Neural cell (in vitro differentiated cells): Measurements from ENCODE around the gene TOB1. TPM values are rescaled to one million over a fixed set of nuclear protein-coding genes. Genes with fewer than 3 reads are reported as not detected.

Source experiments
- H2AFZ ChIP-seq: fragments of 200-600, 300-800 bp; sonication (generic), shearing (Covaris generic); 2 replicates; pipeline ENCODE4 v1.6.0; 2014; ENCODE audit warnings: low read depth, mild to moderate bottlenecking, antibody characterized with exemption, low read length, moderate library complexity
- H3F3A ChIP-seq: fragments of 200-600 bp; shearing (Covaris generic); 2 replicates; pipeline ENCODE4 v1.6.1; 2016; ENCODE audit warnings: mild to moderate bottlenecking, moderate library complexity, mixed read lengths, antibody characterized with exemption, low read length; ENCODE audit not compliant: insufficient read depth, poor library complexity, severe bottlenecking
- H3K27ac ChIP-seq: fragments of 200-600, 300-800 bp; sonication (generic), shearing (Covaris generic); 2 replicates; pipeline ENCODE4 v1.5.1; 2014; ENCODE audit warnings: mild to moderate bottlenecking, low read length, moderate library complexity
- H3K27me3 ChIP-seq: fragments of 300-800, 200-600 bp; sonication (generic), shearing (Covaris generic); 2 replicates; pipeline ENCODE4 v1.6.0; 2014; ENCODE audit warnings: mild to moderate bottlenecking, low read depth, low read length, moderate library complexity; ENCODE audit not compliant: insufficient read depth
- H3K36me3 ChIP-seq: fragments of 300-800, 200-600 bp; sonication (generic), shearing (Covaris generic); 2 replicates; pipeline ENCODE4 v1.5.1; 2014; ENCODE audit warnings: mild to moderate bottlenecking, antibody characterized with exemption, low read length, moderate library complexity; ENCODE audit not compliant: insufficient read depth
- H3K4me2 ChIP-seq: fragments of 300-800, 200-600 bp; sonication (generic), shearing (Covaris generic); 2 replicates; pipeline ENCODE4 v1.6.0; 2014; ENCODE audit warnings: mild to moderate bottlenecking, low read length
- H3K4me3 ChIP-seq: fragments of 300-800, 200-600 bp; sonication (generic), shearing (Covaris generic); 2 replicates; pipeline ENCODE4 v1.5.1; 2014; ENCODE audit warnings: mild to moderate bottlenecking, low read length, moderate library complexity
- H3K79me2 ChIP-seq: fragments of 200-600 bp; shearing (Covaris generic); replicated peaks from 2 replicates; pipeline ENCODE4 v1.6.0; 2014; ENCODE audit warnings: mild to moderate bottlenecking, low read length, moderate library complexity; ENCODE audit not compliant: insufficient read depth
- H3K9ac ChIP-seq: fragments of 300-800, 200-600 bp; sonication (generic), shearing (Covaris generic); 2 replicates; pipeline ENCODE4 v1.6.1; 2016; ENCODE audit warnings: mild to moderate bottlenecking, low read length, mixed read lengths
- H3K9me2 ChIP-seq: fragments of 200-600 bp; shearing (Covaris generic); 2 replicates; pipeline ENCODE4 v1.6.1; 2016; ENCODE audit warnings: mild to moderate bottlenecking, low read length, mixed read lengths; ENCODE audit not compliant: insufficient read depth
- H3K9me3 ChIP-seq: fragments of 200-600, 300-800 bp; sonication (generic), shearing (Covaris generic); 2 replicates; pipeline ENCODE4 v1.6.1; 2016; ENCODE audit warnings: mild to moderate bottlenecking, mixed run types, low read length, moderate library complexity, mixed read lengths
- H4K20me1 ChIP-seq: fragments of 200-600 bp; shearing (Covaris generic); 2 replicates; pipeline ENCODE4 v1.6.1; 2016; ENCODE audit warnings: mild to moderate bottlenecking, mixed run types; ENCODE audit not compliant: insufficient read depth
- CTCF ChIP-seq: fragments of 450-650 bp; IDR thresholded peaks from 2 replicates; pipeline ENCODE4 v1.5.1; 2014; ENCODE audit warnings: antibody characterized with exemption, mild to moderate bottlenecking, moderate library complexity; ENCODE audit not compliant: poor library complexity, severe bottlenecking
- EZH2 ChIP-seq: fragments of 200-600, 300-800 bp; shearing (Covaris generic), sonication (generic); IDR thresholded peaks from 2 replicates; pipeline ENCODE4 v1.6.1; 2014; ENCODE audit warnings: antibody characterized with exemption, low read length, borderline replicate concordance, mild to moderate bottlenecking; ENCODE audit not compliant: insufficient read depth, poor library complexity, severe bottlenecking
- MXI1 ChIP-seq: fragments of 450-650 bp; conservative IDR thresholded peaks from 2 replicates; pipeline ENCODE4 v1.6.1; 2014; ENCODE audit warnings: antibody characterized with exemption, mild to moderate bottlenecking; ENCODE audit not compliant: poor library complexity, severe bottlenecking
- POLR2AphosphoS5 ChIP-seq: IDR thresholded peaks from 2 replicates; pipeline ENCODE4 v1.6.1; 2012
- RAD21 ChIP-seq: fragments of 450-650 bp; conservative IDR thresholded peaks from 2 replicates; pipeline ENCODE4 v1.6.1; 2014; ENCODE audit warnings: antibody characterized with exemption, mild to moderate bottlenecking, moderate library complexity
- REST ChIP-seq: IDR thresholded peaks from 2 replicates; pipeline ENCODE4 v1.6.1; 2012; ENCODE audit warnings: borderline replicate concordance
- SMC3 ChIP-seq: fragments of 450-650 bp; conservative IDR thresholded peaks from 2 replicates; pipeline ENCODE4 v1.6.1; 2014; ENCODE audit warnings: antibody characterized with exemption, mild to moderate bottlenecking, moderate library complexity; ENCODE audit not compliant: poor library complexity
- polyA plus RNA-seq: library from polyadenylated mRNA; depleted of rRNA; stranded (reverse); fragments of >200 nt; gene quantifications from 2 replicates; pipeline ENCODE4 v1.2.3, GENCODE V29; 2014

TOB1 gene
- polyA plus RNA-seq, 1 donor from 2014 or later, result 8.9 TPM

DNA sequence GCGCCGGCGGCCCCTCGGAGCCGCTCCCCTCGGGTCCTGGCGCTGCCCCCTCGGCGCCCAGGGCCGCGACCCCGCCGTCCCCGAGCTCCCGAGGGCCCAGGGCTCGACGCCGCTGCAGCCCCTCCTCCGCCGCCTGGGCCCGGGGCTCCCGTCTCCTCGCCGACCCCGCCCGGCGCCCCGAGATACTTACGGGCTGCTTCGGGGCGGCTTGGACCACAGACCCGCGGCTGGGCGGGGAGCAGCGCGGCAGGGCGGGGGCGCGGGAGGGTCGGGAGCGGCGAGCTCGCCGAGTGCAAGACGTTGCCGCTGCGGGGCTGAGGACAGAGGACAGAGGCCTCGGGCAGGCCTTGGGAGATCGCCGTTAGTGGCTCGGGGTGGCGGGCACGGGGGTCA is 290 bp downstream of the TOB1 start:
- no peaks in the 10 kb centered on the region for H3K36me3 ChIP-seq
- TF ChIP-seq EZH2 (no peak), MXI1 (peak; percentile 40)
- H3K27me3 ChIP-seq, result no peaks in the 10 kb centered on the region
- H3F3A ChIP-seq, result no peaks in the 10 kb centered on the region
- H3K79me2 ChIP-seq, result peaks cover 63% of the 10 kb centered on the region
- H2AFZ ChIP-seq, result no peak overlapping the region
- peak overlapping the region; percentile 70 for H3K4me3 ChIP-seq
- no peak overlapping the region for H3K4me2 ChIP-seq
- H3K9me2 ChIP-seq, result no peaks in the 10 kb centered on the region
- no peaks in the 10 kb centered on the region for H4K20me1 ChIP-seq
- H3K9me3 ChIP-seq, result no peaks in the 10 kb centered on the region
- peak overlapping the region; percentile 95 for H3K9ac ChIP-seq
- H3K27ac ChIP-seq, result peak overlapping the region; percentile 96

DNA sequence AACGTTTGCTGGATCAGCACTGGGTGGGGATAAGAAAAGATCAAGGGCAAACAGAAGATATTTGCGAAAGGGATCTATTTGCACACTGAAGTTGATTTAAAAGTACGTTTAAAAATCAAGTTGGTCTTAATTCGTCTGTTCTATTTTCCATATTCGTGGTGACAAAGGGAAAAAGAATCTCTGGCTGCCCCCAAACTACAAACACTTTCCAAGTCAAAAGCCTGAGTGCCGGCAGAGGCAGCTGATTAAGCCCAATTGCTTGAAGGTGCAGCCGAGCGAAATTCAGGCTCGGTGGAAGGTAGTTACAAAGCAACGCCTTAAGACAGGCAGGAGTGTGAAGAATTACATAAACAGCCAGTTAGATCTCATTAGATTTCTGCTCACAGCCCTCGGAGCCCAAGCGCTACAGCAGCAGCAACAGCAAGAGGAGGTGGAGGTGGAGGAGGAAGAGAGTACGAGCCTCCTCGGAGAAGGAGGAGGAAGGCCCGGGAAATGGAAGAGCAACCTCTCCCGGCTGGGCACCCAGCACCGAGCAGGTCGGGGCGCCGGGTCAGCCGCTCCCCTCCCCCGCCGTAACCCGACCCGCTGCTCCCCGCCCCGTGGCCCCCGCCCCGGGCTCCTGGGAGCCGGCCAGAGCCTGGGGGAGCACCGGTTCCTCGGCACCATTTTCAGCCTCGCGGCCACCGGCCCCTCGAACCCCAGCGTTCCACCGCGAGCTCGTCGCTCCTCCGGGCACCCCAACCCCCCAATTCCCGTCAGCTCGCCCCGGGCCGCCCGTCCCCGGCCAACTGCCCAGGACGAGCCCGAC is 890 bp downstream of the TOB1 start:
- Histone ChIP-seq H3K4me2 (no peak overlapping the region), H3K79me2 (peaks cover 63% of the 10 kb centered on the region), H3K4me3 (peak overlapping the region; percentile 70), H3K27me3 (no peaks in the 10 kb centered on the region), H3K36me3 (no peaks in the 10 kb centered on the region), H2AFZ (no peak overlapping the region), H3K27ac (peak overlapping the region; percentile 96), H3K9me3 (no peaks in the 10 kb centered on the region), H3K9me2 (no peaks in the 10 kb centered on the region), H3F3A (no peaks in the 10 kb centered on the region), H4K20me1 (no peaks in the 10 kb centered on the region), H3K9ac (peak overlapping the region; percentile 95)
- peak; percentile 63 for TF ChIP-seq POLR2AphosphoS5
- no peak for TF ChIP-seq CTCF
- peak; percentile 70 for TF ChIP-seq REST
- TF ChIP-seq RAD21, result peak; percentile 32
- peak; percentile 33 for TF ChIP-seq SMC3

GRCh38 chr17:50864747-50865059 is 1.5 kb downstream of the TOB1 start:
- H3K4me3 ChIP-seq, result peak overlapping the region; percentile 70
- no peaks in the 10 kb centered on the region for H3K9me3 ChIP-seq
- peak overlapping the region; percentile 95 for H3K9ac ChIP-seq
- H4K20me1 ChIP-seq, result no peaks in the 10 kb centered on the region
- H3F3A ChIP-seq, result no peaks in the 10 kb centered on the region
- no peak for TF ChIP-seq RAD21
- TF ChIP-seq REST, result peak; percentile 7
- no peak for TF ChIP-seq CTCF
- peak overlapping the region; percentile 96 for H3K27ac ChIP-seq
- no peaks in the 10 kb centered on the region for H3K27me3 ChIP-seq
- peaks cover 63% of the 10 kb centered on the region for H3K79me2 ChIP-seq
- H2AFZ ChIP-seq, result no peak overlapping the region
- H3K4me2 ChIP-seq, result peak overlapping the region; percentile 47
- H3K9me2 ChIP-seq, result no peaks in the 10 kb centered on the region
- H3K36me3 ChIP-seq, result no peaks in the 10 kb centered on the region
